Naive thymus-derived CD8-positive, alpha-beta T cell (primary cell): Measurements from ENCODE around the gene AQP2. TPM values are rescaled to one million over a fixed set of nuclear protein-coding genes. Genes with fewer than 3 reads are reported as not detected.

Experiments used
- ATAC-seq, 2 donors: fragments of 150-1000 bp; cut with Tn5 transposase in 1 of 2; sonication (Bioruptor Pico), chemical (Tn5 transposase) in 1 of 2; 1 replicate in 1 of 2; 2 replicates in 1 of 2; pipeline ENCODE4 v1.10.0; 2021; ENCODE audit warnings: mild to moderate bottlenecking in 2 of 2, moderate library complexity in 2 of 2
- POLR2A ChIA-PET: fragments of 350-600 bp; sonication (Branson Sonifier 250); formaldehyde crosslinking; loops from one replicate; lab custom pipeline; 2021; ENCODE audit warnings: antibody characterized with exemption; lab: Charles Lee
- DNase-seq, 10 donors: peaks; one replicate each; pipeline versions ENCODE4 v3.0.0 to v3.0.0-alpha.2; 2020 to 2022
- H3K27ac Mint-ChIP-seq, 10 donors: one replicate each; pipeline ENCODE4 v1.8.0; 2020 to 2022; ENCODE audit warnings: mild to moderate bottlenecking in 10 of 10, mixed read lengths in 10 of 10, moderate library complexity in 4 of 10, inconsistent platforms in 1 of 10
- H3K27me3 Mint-ChIP-seq, 5 donors: one replicate each; pipeline ENCODE4 v1.8.0; 2021 to 2022; ENCODE audit warnings: mixed read lengths in 5 of 5
- H3K36me3 Mint-ChIP-seq, 3 donors: one replicate each; pipeline ENCODE4 v1.8.0; 2020 to 2022; ENCODE audit warnings: mixed read lengths in 3 of 3, mild to moderate bottlenecking in 2 of 3, inconsistent platforms in 1 of 3
- H3K4me1 Mint-ChIP-seq, 4 donors: one replicate each; pipeline ENCODE4 v1.8.0; 2021 to 2022; ENCODE audit warnings: mixed read lengths in 4 of 4
- H3K4me3 Mint-ChIP-seq, 10 donors: one replicate each; pipeline ENCODE4 v1.8.0; 2020 to 2022; ENCODE audit warnings: mild to moderate bottlenecking in 10 of 10, mixed read lengths in 10 of 10, moderate library complexity in 6 of 10, inconsistent platforms in 1 of 10
- H3K9me3 Mint-ChIP-seq, 9 donors: one replicate each; pipeline ENCODE4 v1.8.0; 2020 to 2022; ENCODE audit warnings: mixed read lengths in 9 of 9, mild to moderate bottlenecking in 3 of 9, inconsistent platforms in 1 of 9, moderate library complexity in 1 of 9
- polyA plus RNA-seq, 3 donors: library from polyadenylated mRNA; unstranded; fragments of 300-500 nt; fragmentation: Illumina TruSeq; gene quantifications; one replicate each; pipeline ENCODE4 v1.2.3, GENCODE V29; 2021
- total RNA-seq, 8 experiments: library from RNA in 2 of 8; stranded (reverse) in 2 of 8; gene quantifications; one replicate each; pipeline ENCODE4 v1.2.3 and lab custom pipeline; 2021 to 2026

AQP2 gene
- total RNA-seq: not detected
- not detected for polyA plus RNA-seq
- total RNA-seq (lab: John Stamatoyannopoulos, UW): 0 reads per million in 6 experiments

- H3K4me1 Mint-ChIP-seq: peaks cover 2 to 12% (median 7%) of the 10 kb centered on the region in 4 donors
- POLR2A ChIA-PET: no interaction called here
- no peak for DNase-seq
- H3K4me3 Mint-ChIP-seq: no peak within 1 kb of the TSS
- peaks cover 7 to 55% (median 29%) of the 10 kb centered on the region in 5 donors for H3K27me3 Mint-ChIP-seq
- H3K27ac Mint-ChIP-seq: no peak within 1 kb of the TSS
- no peaks in the 10 kb centered on the region for H3K36me3 Mint-ChIP-seq
- no peak for ATAC-seq
- H3K9me3 Mint-ChIP-seq: no peaks in the 10 kb centered on the region
Observed at GRCh38 chr12:49950273-49951251, at the start of gene AQP2. Gene AQP2 (plus strand): TSS chr12:49950737. CDS start chr12:49950831, 94 bp downstream.

- no peak for ATAC-seq
- H3K4me3 Mint-ChIP-seq: no peak overlapping the region
- no peaks in the 10 kb centered on the region for H3K9me3 Mint-ChIP-seq
- peaks cover 6 to 16% (median 10%) of the 10 kb centered on the region in 4 donors for H3K4me1 Mint-ChIP-seq
- peaks cover 1 to 19% (median 7%) of the 10 kb centered on the region in 5 donors for H3K27me3 Mint-ChIP-seq
- POLR2A ChIA-PET: no interaction called here
- H3K27ac Mint-ChIP-seq: peak overlapping the region in 1 of 10 donors; percentile 24
- H3K36me3 Mint-ChIP-seq: no peaks in the 10 kb centered on the region
- DNase-seq: no peak
Observed at GRCh38 chr12:49901026-49901425, 49.5 kb upstream of the AQP2 start.

GRCh38 chr12:49901986-49902385 is 48.6 kb upstream of the AQP2 start:
- peak overlapping the region in 3 of 10 donors; percentile 4 to 30 (median 22) for H3K4me3 Mint-ChIP-seq
- no peak overlapping the region for H3K27ac Mint-ChIP-seq
- POLR2A ChIA-PET: no interaction called here
- ATAC-seq (no peak), DNase-seq (no peak)
- no peaks in the 10 kb centered on the region for H3K9me3 Mint-ChIP-seq
- H3K36me3 Mint-ChIP-seq: no peaks in the 10 kb centered on the region
- peaks cover 3 to 22% (median 7%) of the 10 kb centered on the region in 5 donors for H3K27me3 Mint-ChIP-seq
- H3K4me1 Mint-ChIP-seq: peaks cover 6 to 16% (median 10%) of the 10 kb centered on the region in 4 donors

- H3K27ac Mint-ChIP-seq: peak overlapping the region in 2 of 10 donors; percentile 37 to 94
Observed at GRCh38 chr12:49902399-49903350, 47.9 kb upstream of the AQP2 start.

GRCh38 chr12:49903351-49903699 is 47.2 kb upstream of the AQP2 start:
- Mint-ChIP-seq H3K4me3 (peak overlapping the region; percentile 55 to 84 (median 70)), H3K36me3 (no peaks in the 10 kb centered on the region), H3K4me1 (peaks cover 6 to 16% (median 10%) of the 10 kb centered on the region in 4 donors), H3K9me3 (no peaks in the 10 kb centered on the region), H3K27ac (peak overlapping the region in 3 of 10 donors; percentile 65 to 94 (median 73)), H3K27me3 (peaks cover 3 to 22% (median 5%) of the 10 kb centered on the region in 5 donors)
- POLR2A ChIA-PET: no interaction called here
- ATAC-seq (peak in 1 of 2 donors; percentile 9), DNase-seq (peak in 1 of 10 donors; percentile 3)

More at GRCh38 chr12:49902399-49903350, 47.9 kb upstream of the AQP2 start:
- Mint-ChIP-seq H3K4me1 (peaks cover 6 to 16% (median 10%) of the 10 kb centered on the region in 4 donors), H3K9me3 (no peaks in the 10 kb centered on the region), H3K27me3 (peaks cover 3 to 22% (median 9%) of the 10 kb centered on the region in 5 donors), H3K4me3 (peak overlapping the region in 9 of 10 donors; percentile 21 to 84 (median 72)), H3K36me3 (no peaks in the 10 kb centered on the region)
- POLR2A ChIA-PET: no interaction called here
- no peak for ATAC-seq
- DNase-seq: no peak

GRCh38 chr12:49903700-49904423 is 46.7 kb upstream of the AQP2 start, which contains the start of gene FAIM2:
Gene FAIM2 (minus strand): TSS chr12:49903900. CDS start chr12:49903792, 108 bp downstream.
- POLR2A ChIA-PET: no interaction called here
- DNase-seq: peak in 9 of 10 donors; percentile 8 to 53 (median 24)
- H3K4me1 Mint-ChIP-seq: peaks cover 6 to 16% (median 10%) of the 10 kb centered on the region in 4 donors
- H3K9me3 Mint-ChIP-seq: no peaks in the 10 kb centered on the region
- peak within 1 kb of the TSS; percentile 74 to 88 (median 82) for H3K4me3 Mint-ChIP-seq
- no peaks in the 10 kb centered on the region for H3K36me3 Mint-ChIP-seq
- H3K27ac Mint-ChIP-seq: peak within 1 kb of the TSS in 7 of 10 donors; percentile 4 to 94 (median 65)
- peaks cover 3 to 22% (median 4%) of the 10 kb centered on the region in 5 donors for H3K27me3 Mint-ChIP-seq
- ATAC-seq: peak; percentile 83 to 90

GRCh38 chr12:49904601-49905000 is 45.9 kb upstream of the AQP2 start:
- H3K9me3 Mint-ChIP-seq: no peaks in the 10 kb centered on the region
- H3K27me3 Mint-ChIP-seq: peaks cover 3 to 22% (median 8%) of the 10 kb centered on the region in 5 donors
- no peaks in the 10 kb centered on the region for H3K36me3 Mint-ChIP-seq
- H3K4me3 Mint-ChIP-seq: peak overlapping the region in 9 of 10 donors; percentile 74 to 88 (median 81)
- no peak for ATAC-seq
- H3K27ac Mint-ChIP-seq: peak overlapping the region in 5 of 10 donors; percentile 4 to 94 (median 65)
- DNase-seq: no peak
- POLR2A ChIA-PET: interaction anchor here (0.7 kb wide), 1 partner anchor 76 kb away, joined by 5 read pairs; no protein-coding TSS in a partner anchor
- H3K4me1 Mint-ChIP-seq: peaks cover 6 to 16% (median 10%) of the 10 kb centered on the region in 4 donors

GRCh38 chr12:49905718-49906314 is 44.7 kb upstream of the AQP2 start:
- peaks cover 6 to 16% (median 10%) of the 10 kb centered on the region in 4 donors for H3K4me1 Mint-ChIP-seq
- no peaks in the 10 kb centered on the region for H3K36me3 Mint-ChIP-seq
- no peak for ATAC-seq
- no peak for DNase-seq
- no peaks in the 10 kb centered on the region for H3K9me3 Mint-ChIP-seq
- peak overlapping the region in 2 of 10 donors; percentile 68 to 76 for H3K27ac Mint-ChIP-seq
- peaks cover 3 to 22% (median 9%) of the 10 kb centered on the region in 5 donors for H3K27me3 Mint-ChIP-seq
- peak overlapping the region in 4 of 10 donors; percentile 11 to 60 (median 34) for H3K4me3 Mint-ChIP-seq
- POLR2A ChIA-PET: no interaction called here

- H3K4me1 Mint-ChIP-seq: peaks cover 6 to 16% (median 10%) of the 10 kb centered on the region in 4 donors
- peaks cover 3 to 22% (median 9%) of the 10 kb centered on the region in 5 donors for H3K27me3 Mint-ChIP-seq
- no peak overlapping the region for H3K27ac Mint-ChIP-seq
- no peaks in the 10 kb centered on the region for H3K36me3 Mint-ChIP-seq
- H3K9me3 Mint-ChIP-seq: no peaks in the 10 kb centered on the region
- DNase-seq (no peak), ATAC-seq (no peak)
- POLR2A ChIA-PET: interaction anchor here (0.5 kb wide), 1 partner anchor 248 kb away, joined by 3 read pairs; no protein-coding TSS in a partner anchor
- no peak overlapping the region for H3K4me3 Mint-ChIP-seq
Observed at GRCh38 chr12:49907352-49907751, 43.2 kb upstream of the AQP2 start.

- Mint-ChIP-seq H3K36me3 (no peaks in the 10 kb centered on the region), H3K9me3 (no peaks in the 10 kb centered on the region), H3K27me3 (peaks cover 1 to 17% (median 9%) of the 10 kb centered on the region in 5 donors), H3K27ac (peak overlapping the region in 1 of 10 donors; percentile 14), H3K4me1 (peaks cover under 1 to 5% (median 4%) of the 10 kb centered on the region in 4 donors), H3K4me3 (no peak overlapping the region)
- ATAC-seq: no peak
- DNase-seq: no peak
- POLR2A ChIA-PET: no interaction called here
Observed at GRCh38 chr12:49909356-49909755, 41.2 kb upstream of the AQP2 start.

- POLR2A ChIA-PET: no interaction called here
- H3K9me3 Mint-ChIP-seq: no peaks in the 10 kb centered on the region
- H3K36me3 Mint-ChIP-seq: no peaks in the 10 kb centered on the region
- H3K4me1 Mint-ChIP-seq: no peaks in the 10 kb centered on the region
- ATAC-seq (no peak), DNase-seq (no peak)
- H3K27ac Mint-ChIP-seq: no peak overlapping the region
- H3K27me3 Mint-ChIP-seq: peaks cover 1 to 13% (median 9%) of the 10 kb centered on the region in 5 donors
- no peak overlapping the region for H3K4me3 Mint-ChIP-seq
Observed at GRCh38 chr12:49909826-49910225, 40.7 kb upstream of the AQP2 start.
